HepG2 (cell line): Measurements from ENCODE around the gene NCBP3. TPM values are rescaled to one million over a fixed set of nuclear protein-coding genes. Genes with fewer than 3 reads are reported as not detected.

Source experiments
- ATAC-seq: fragments of 200-7000 bp; cut with Tn5 transposase; 3 replicates; pipeline ENCODE4 v1.9.1; 2020; ENCODE audit warnings: mild to moderate bottlenecking, moderate library complexity
- BruUV-seq: library from RNA; stranded (reverse); fragments of 400-500 nt; replicated peaks from 2 replicates; lab custom pipeline; 2021; lab: Mats Ljungman, UMichigan
- CTCF ChIA-PET: fragments of 300-600 bp; formaldehyde crosslinking; extraction: SDS; loops from one replicate; lab custom pipeline; 2021; ENCODE audit warnings: low total read pairs, inconsistent platforms, low intra/inter-chr PET ratio; lab: Yijun Ruan, JAX
- POLR2A ChIA-PET: fragments of 350-600 bp; sonication (Branson Sonifier 250); formaldehyde crosslinking; loops from one replicate; lab custom pipeline; 2020; ENCODE audit warnings: antibody characterized with exemption, inconsistent platforms; lab: Yijun Ruan, JAX
- DNase-seq: peaks from one replicate; pipeline ENCODE4 v3.0.0-alpha.2; 2015; ENCODE audit warnings: low spot score
- FAIRE-seq: peaks from 3 replicates; lab custom pipeline; 2011; peaks lifted over from hg19 to GRCh38; lab: Jason Lieb, UNC
- H2AFZ ChIP-seq: one replicate; pipeline ENCODE4 v1.6.1; 2011; ENCODE audit warnings: low read length, inconsistent platforms
- H3K27ac ChIP-seq: fragments of 300-600 bp; 3 replicates; pipeline ENCODE4 v1.8.0; 2011; ENCODE audit warnings: mixed run types, mild to moderate bottlenecking, mixed read lengths, low read length, inconsistent platforms; ENCODE audit not compliant: insufficient read depth; ENCODE audit errors: extremely low read length
- H3K27me3 ChIP-seq, 2 experiments: fragments of 200-600 bp in 1 of 2; 2 replicates in 1 of 2; 3 replicates in 1 of 2; pipeline versions ENCODE4 v1.6.0 to v1.8.0; 2011; ENCODE audit warnings: low read length in 2 of 2, mild to moderate bottlenecking in 2 of 2, moderate library complexity in 2 of 2, inconsistent platforms in 1 of 2; ENCODE audit not compliant: insufficient read depth in 2 of 2, control insufficient read depth in 1 of 2
- H3K36me3 ChIP-seq, 2 experiments: fragments of 200-600 bp in 1 of 2; replicated peaks in 1 of 2; 2 replicates in 1 of 2; 3 replicates in 1 of 2; pipeline versions ENCODE4 v1.5.1 to v1.8.0; 2011; ENCODE audit warnings: low read length in 2 of 2, inconsistent platforms in 1 of 2; ENCODE audit not compliant: insufficient read depth in 2 of 2, control insufficient read depth in 1 of 2
- H3K4me1 ChIP-seq: 2 replicates; pipeline ENCODE4 v1.5.1; 2012; ENCODE audit warnings: low read length, inconsistent platforms; ENCODE audit not compliant: insufficient read depth
- H3K4me2 ChIP-seq: 2 replicates; pipeline ENCODE4 v1.6.0; 2011; ENCODE audit warnings: low read depth, low read length, inconsistent platforms
- H3K4me3 ChIP-seq, 3 experiments: fragments of 200-600 bp in 1 of 3; sonication (generic), shearing (Covaris generic) in 1 of 3; replicated peaks in 1 of 3; 2 replicates each; pipeline ENCODE4 v1.5.1; 2011 to 2016; ENCODE audit warnings: low read length in 3 of 3, inconsistent platforms in 2 of 3, low read depth in 2 of 3, mild to moderate bottlenecking in 2 of 3, control low read depth in 1 of 3, mixed read lengths in 1 of 3; ENCODE audit not compliant: insufficient read depth in 1 of 3
- H3K79me2 ChIP-seq: one replicate; pipeline ENCODE4 v1.6.1; 2011; ENCODE audit warnings: low read length, inconsistent platforms; ENCODE audit not compliant: insufficient read depth
- H3K9ac ChIP-seq: 2 replicates; pipeline ENCODE4 v1.6.0; 2011; ENCODE audit warnings: mild to moderate bottlenecking, low read depth, low read length, inconsistent platforms; ENCODE audit not compliant: insufficient read depth
- H3K9me3 ChIP-seq: 2 replicates; pipeline ENCODE4 v1.5.1; 2012; ENCODE audit warnings: mild to moderate bottlenecking, low read length
- H4K20me1 ChIP-seq: 2 replicates; pipeline ENCODE4 v1.6.0; 2011; ENCODE audit warnings: inconsistent platforms, mild to moderate bottlenecking, low read length, moderate library complexity; ENCODE audit not compliant: insufficient read depth
- BCLAF1 ChIP-seq: fragments of 450-650 bp; IDR thresholded peaks from 2 replicates; pipeline ENCODE4 v1.6.1; 2017; ENCODE audit warnings: mild to moderate bottlenecking
- BRCA1 ChIP-seq: sonication (generic); formaldehyde crosslinking; IDR thresholded peaks from 2 replicates; pipeline ENCODE4 v1.4.0; 2020; ENCODE audit warnings: missing genetic modification reagents
- FOXM1 ChIP-seq: sonication (generic); formaldehyde crosslinking; IDR thresholded peaks from 2 replicates; pipeline ENCODE4 v1.5.0; 2020; ENCODE audit warnings: missing genetic modification reagents
- FOXO4 ChIP-seq: sonication (generic); formaldehyde crosslinking; conservative IDR thresholded peaks from 2 replicates; pipeline ENCODE4 v1.8.1; 2023; ENCODE audit warnings: missing genetic modification reagents
- JDP2 ChIP-seq: sonication (generic); formaldehyde crosslinking; IDR thresholded peaks from 2 replicates; pipeline ENCODE4 v1.8.1; 2022; ENCODE audit warnings: missing genetic modification reagents, borderline replicate concordance
- KDM5B ChIP-seq: sonication (generic); formaldehyde crosslinking; IDR thresholded peaks from 2 replicates; pipeline ENCODE4 v1.4.0; 2020; ENCODE audit warnings: missing genetic modification reagents, mild to moderate bottlenecking, borderline replicate concordance
- MATR3 ChIP-seq: sonication (generic); formaldehyde crosslinking; IDR thresholded peaks from 2 replicates; pipeline ENCODE4 v1.4.0; 2020; ENCODE audit warnings: missing genetic modification reagents
- PLSCR1 ChIP-seq: sonication (generic); formaldehyde crosslinking; IDR thresholded peaks from 2 replicates; pipeline ENCODE4 v1.5.0; 2020; ENCODE audit warnings: missing genetic modification reagents, mild to moderate bottlenecking, borderline replicate concordance
- PRMT3 ChIP-seq: sonication (generic); formaldehyde crosslinking; IDR thresholded peaks from 2 replicates; pipeline ENCODE4 v1.8.1; 2022; ENCODE audit warnings: low read depth, mild to moderate bottlenecking, moderate library complexity, missing genetic modification reagents, borderline replicate concordance
- SMC3 ChIP-seq: IDR thresholded peaks from 2 replicates; pipeline ENCODE4 v1.6.1; 2011; ENCODE audit warnings: low read length, improper control_type of control experiment
- STAT6 ChIP-seq: sonication (generic); formaldehyde crosslinking; IDR thresholded peaks from 2 replicates; pipeline ENCODE4 v1.4.0; 2020; ENCODE audit warnings: missing genetic modification reagents, mild to moderate bottlenecking, borderline replicate concordance
- ZFP62 ChIP-seq: sonication (generic); formaldehyde crosslinking; IDR thresholded peaks from 2 replicates; pipeline ENCODE4 v1.4.0; 2020; ENCODE audit warnings: missing genetic modification reagents
- ZMYM4 ChIP-seq: sonication (generic); formaldehyde crosslinking; IDR thresholded peaks from 2 replicates; pipeline ENCODE4 v1.8.1; 2023; ENCODE audit warnings: mild to moderate bottlenecking, missing genetic modification reagents
- ZNF530 ChIP-seq: sonication (generic); formaldehyde crosslinking; IDR thresholded peaks from 2 replicates; pipeline ENCODE4 v1.5.0; 2020; ENCODE audit warnings: low read depth, mild to moderate bottlenecking, missing genetic modification reagents
- ZNF543 ChIP-seq: sonication (generic); formaldehyde crosslinking; IDR thresholded peaks from 2 replicates; pipeline ENCODE4 v1.4.0; 2020; ENCODE audit warnings: mild to moderate bottlenecking, missing genetic modification reagents
- ZNF766 ChIP-seq: sonication (generic); formaldehyde crosslinking; IDR thresholded peaks from 2 replicates; pipeline ENCODE4 v1.5.0; 2020; ENCODE audit warnings: missing genetic modification reagents, borderline replicate concordance
- WGBS: methylation state at CpG from one replicate; pipeline ENCODE4 v1.1.6; 2017; ENCODE audit warnings: low lambda C conversion rate; 5-methylcytosine and 5-hydroxymethylcytosine counted together
- in situ Hi-C: cut with HindIII; loops from 2 replicates; pipeline ENCODE4 v1.10.0; 2017; ENCODE audit warnings: low pct_unique_long_range_greater_than_20kb; ENCODE audit not compliant: extremely low pct_ligation_motif_present
- intact Hi-C: fragments of 100-400 bp; cut with micrococcal nuclease; formaldehyde crosslinking; loops from one replicate; pipeline ENCODE4 v1.10.0; 2022; ENCODE audit not compliant: unreplicated experiment
- polyA plus RNA-seq, 8 experiments: library from polyadenylated mRNA; depleted of rRNA in 3 of 8; stranded (reverse) in 7 of 8; unstranded in 1 of 8; fragments of >200 nt; fragmentation: Illumina TruSeq in 4 of 8; extraction: Trizol in 4 of 8; gene quantifications; 2 replicates each; pipeline versions ENCODE4 v1.2.1 to v1.2.3, GENCODE V29; 2011 to 2016; ENCODE audit warnings: low read depth in 4 of 8, missing spikeins in 1 of 8, mixed read lengths in 1 of 8; ENCODE audit not compliant: insufficient read depth in 1 of 8
- total RNA-seq, 5 experiments: library from RNA; depleted of rRNA; stranded (reverse); fragments of >200 nt; fragmentation: Illumina TruSeq; extraction: Trizol; gene quantifications; 2 replicates each; pipeline ENCODE4 v1.2.3, GENCODE V29; 2016; ENCODE audit warnings: low read depth in 1 of 5

The NCBP3 gene
- total and polyA plus RNA-seq, 2 of the 13 experiments (the other 11 are each of a cell fraction or from before 2014, with no cell fraction given) = 19.5 to 24.8 TPM

GRCh38 chr17:3886776-3887175, 40.7 kb upstream of the NCBP3 start:
- H3K36me3 ChIP-seq = no peaks in the 10 kb centered on the region; a peak in 1 of 5 replicates
- DNase-seq = no peak
- H3K27ac ChIP-seq = no peak overlapping the region
- no TSS peak for BruUV-seq
- peaks cover 6% of the 10 kb centered on the region for H3K4me1 ChIP-seq
- no peaks in the 10 kb centered on the region for H3K9me3 ChIP-seq
- ATAC-seq = no peak
- no peaks in the 10 kb centered on the region for H3K79me2 ChIP-seq
- H3K4me3 ChIP-seq = no peak overlapping the region
- H3K27me3 ChIP-seq = no peaks in the 10 kb centered on the region
- 90% methylated on average over 8 of the region's 10 CpGs for WGBS
- H3K9ac ChIP-seq = no peak overlapping the region
- ChIA-PET CTCF (no interaction called here), POLR2A (no interaction called here)
- in situ Hi-C loops (no loop called here), intact Hi-C loops (no loop called here)
- no peak overlapping the region for H3K4me2 ChIP-seq
- H2AFZ ChIP-seq = no peak overlapping the region
- H4K20me1 ChIP-seq = no peaks in the 10 kb centered on the region
- FAIRE-seq = no peak
- TF ChIP-seq SMC3 (no peak), JDP2 (CRISPR knock-in tag) (no peak), STAT6 (CRISPR knock-in tag) (no peak), KDM5B (no peak), ZFP62 (CRISPR knock-in tag) (no peak), FOXM1 (no peak), FOXO4 (CRISPR knock-in tag) (no peak), MATR3 (no peak), PLSCR1 (CRISPR knock-in tag) (no peak), ZMYM4 (CRISPR knock-in tag) (no peak), BCLAF1 (no peak), ZNF530 (CRISPR knock-in tag) (no peak), PRMT3 (CRISPR knock-in tag) (no peak), BRCA1 (no peak), ZNF766 (no peak), ZNF543 (no peak)
